BLaER1 treated with 17β-estradiol and CSF1 and Interleukin-3, amounts not matched to agents 10 nM and 100 nM (cell line): Measurements from ENCODE around the gene B4GAT1.
"Not testable (repeated sequence)": the region's sequence is repeated elsewhere in the genome, so short reads cannot be mapped to it uniquely, and the experiment has no call there.

ENCODE experiments used
- H3K27ac ChIP-seq, 11 experiments: shearing (Covaris generic); formaldehyde crosslinking; 2 replicates each; pipeline ENCODE4 v1.8.1; 2022
- H3K27me3 ChIP-seq, 11 experiments: shearing (Covaris generic); formaldehyde crosslinking; 2 replicates each; pipeline ENCODE4 v1.8.1; 2022
- H3K36me3 ChIP-seq, 11 experiments: shearing (Covaris generic); formaldehyde crosslinking; 2 replicates each; pipeline ENCODE4 v1.8.1; 2022
- H3K4me1 ChIP-seq, 10 experiments: shearing (Covaris generic); formaldehyde crosslinking; 2 replicates each; pipeline ENCODE4 v1.8.1; 2022
- H3K4me2 ChIP-seq, 11 experiments: shearing (Covaris generic); formaldehyde crosslinking; 2 replicates each; pipeline ENCODE4 v1.8.1; 2022
- H3K4me3 ChIP-seq, 10 experiments: shearing (Covaris generic); formaldehyde crosslinking; 2 replicates each; pipeline ENCODE4 v1.8.1; 2022
- H3K9ac ChIP-seq, 11 experiments: shearing (Covaris generic); formaldehyde crosslinking; 2 replicates each; pipeline ENCODE4 v1.8.1; 2022
- H3K9me3 ChIP-seq, 11 experiments: shearing (Covaris generic); formaldehyde crosslinking; replicated peaks in 1 of 11; 2 replicates each; pipeline ENCODE4 v1.8.1; 2022
- H4K20me1 ChIP-seq, 11 experiments: shearing (Covaris generic); formaldehyde crosslinking; 2 replicates each; pipeline ENCODE4 v1.8.1; 2022
- Cebpa-rat ChIP-seq, 11 experiments: shearing (Covaris generic); IDR thresholded peaks; 2 replicates each; pipeline ENCODE4 v1.8.1; 2022

B4GAT1 gene

GRCh38 chr11:66347425-66348276 lies at the start of gene B4GAT1:
B4GAT1 (minus strand) TSS chr11:66347629; CDS start chr11:66347545, 84 bp downstream.
- Histone ChIP-seq H3K4me1 (peaks cover 43 to 56% (median 49%) of the 10 kb centered on the region in 10 experiments), H3K4me2 (peak within 1 kb of the TSS; percentile 89 to 100 (median 100)), H3K27ac (peak within 1 kb of the TSS; percentile 43 to 83 (median 73); a peak in 21 of 22 replicates), H3K4me3 (peak within 1 kb of the TSS; percentile 73 to 98 (median 85)), H3K36me3 (peaks cover 0 to 12% (median 8%) of the 10 kb centered on the region in 11 experiments; a peak in 17 of 22 replicates), H4K20me1 (peaks cover 0 to 20% (median 14%) of the 10 kb centered on the region in 11 experiments; a peak in 10 of 22 replicates), H3K9ac (peak within 1 kb of the TSS; percentile 86 to 94 (median 91)), H3K9me3 (no peaks in the 10 kb centered on the region), H3K27me3 (no peaks in the 10 kb centered on the region)
- TF ChIP-seq Cebpa-rat (IDR thresholded peaks at IDR 0.05), result no peak

- Histone ChIP-seq H3K4me1 (peaks cover 0 to 7% (median 1%) of the 10 kb centered on the region in 10 experiments; a peak in 2 of 20 replicates), H3K4me2 (no peak overlapping the region), H3K9ac (no peak overlapping the region), H4K20me1 (no peaks in the 10 kb centered on the region; a peak in 1 of 22 replicates), H3K36me3 (no peaks in the 10 kb centered on the region), H3K4me3 (no peak overlapping the region), H3K27me3 (no peaks in the 10 kb centered on the region), H3K9me3 (no peaks in the 10 kb centered on the region), H3K27ac (no peak overlapping the region)
- no peak for TF ChIP-seq Cebpa-rat (IDR thresholded peaks at IDR 0.05)
These were observed 46.5 kb upstream of the B4GAT1 start for GRCh38 chr11:66393954-66394353.

GRCh38 chr11:66391322-66391721 lies 43.9 kb upstream of the B4GAT1 start:
- no peak overlapping the region for H3K4me2 ChIP-seq

GRCh38 chr11:66388780-66389386 lies 41.5 kb upstream of the B4GAT1 start:
- H3K4me1 ChIP-seq, result peaks cover 7 to 24% (median 20%) of the 10 kb centered on the region in 10 experiments; a peak in 18 of 20 replicates
- no peaks in the 10 kb centered on the region for H3K9me3 ChIP-seq
- no peak overlapping the region for H3K27ac ChIP-seq
- no peaks in the 10 kb centered on the region for H3K27me3 ChIP-seq
- H3K4me2 ChIP-seq, result no peak overlapping the region
- H3K4me3 ChIP-seq, result no peak overlapping the region
- TF ChIP-seq Cebpa-rat (IDR thresholded peaks at IDR 0.05), result no peak
- H3K9ac ChIP-seq, result no peak overlapping the region
- H3K36me3 ChIP-seq, result no peaks in the 10 kb centered on the region
- no peaks in the 10 kb centered on the region for H4K20me1 ChIP-seq

More at GRCh38 chr11:66391322-66391721, 43.9 kb upstream of the B4GAT1 start:
- no peak overlapping the region for H3K9ac ChIP-seq
- no peak for TF ChIP-seq Cebpa-rat (IDR thresholded peaks at IDR 0.05)
- no peaks in the 10 kb centered on the region for H3K9me3 ChIP-seq
- H3K27ac ChIP-seq, result no peak overlapping the region
- no peak overlapping the region for H3K4me3 ChIP-seq
- peaks cover 5 to 10% (median 7%) of the 10 kb centered on the region in 10 experiments; a peak in 16 of 20 replicates for H3K4me1 ChIP-seq
- no peaks in the 10 kb centered on the region for H4K20me1 ChIP-seq
- no peaks in the 10 kb centered on the region for H3K36me3 ChIP-seq
- H3K27me3 ChIP-seq, result no peaks in the 10 kb centered on the region

GRCh38 chr11:66386171-66387069 lies 39.0 kb upstream of the B4GAT1 start:
- Histone ChIP-seq H4K20me1 (no peaks in the 10 kb centered on the region), H3K27ac (peak overlapping the region in 9 of 11 experiments; percentile 39 to 80 (median 74); a peak in 18 of 22 replicates), H3K9ac (peak overlapping the region in 10 of 11 experiments; percentile 11 to 63 (median 52); a peak in 14 of 22 replicates), H3K4me3 (peak overlapping the region in 4 of 10 experiments; percentile 5 to 39 (median 16); a peak in 4 of 20 replicates), H3K27me3 (no peaks in the 10 kb centered on the region), H3K4me2 (peak overlapping the region; percentile 38 to 82 (median 72)), H3K9me3 (no peaks in the 10 kb centered on the region), H3K4me1 (peaks cover 5 to 24% (median 20%) of the 10 kb centered on the region in 10 experiments; a peak in 18 of 20 replicates), H3K36me3 (no peaks in the 10 kb centered on the region)
- TF ChIP-seq Cebpa-rat (IDR thresholded peaks at IDR 0.05), result peak in 10 of 11 experiments; percentile 46 to 99 (median 96); a peak in 17 of 22 replicates

- not testable (repeated sequence) for H3K36me3 ChIP-seq, H3K9me3 ChIP-seq
These were observed 36.9 kb upstream of the B4GAT1 start for GRCh38 chr11:66384316-66384715.

GRCh38 chr11:66380264-66380663 lies 32.8 kb upstream of the B4GAT1 start:
- H3K4me1 ChIP-seq, result peaks cover 3 to 22% (median 12%) of the 10 kb centered on the region in 10 experiments; a peak in 18 of 20 replicates
- H3K9ac ChIP-seq, H3K27ac ChIP-seq, H3K4me3 ChIP-seq, H4K20me1 ChIP-seq, H3K27me3 ChIP-seq, H3K9me3 ChIP-seq, H3K36me3 ChIP-seq: not testable (repeated sequence)
- peak overlapping the region in 9 of 11 experiments; percentile 29 to 69 (median 46); a peak in 17 of 22 replicates for H3K4me2 ChIP-seq

More at GRCh38 chr11:66384316-66384715, 36.9 kb upstream of the B4GAT1 start:
- not testable (repeated sequence) for H4K20me1 ChIP-seq, H3K9ac ChIP-seq, H3K4me3 ChIP-seq, H3K27me3 ChIP-seq, H3K4me2 ChIP-seq
- H3K4me1 ChIP-seq, result peaks cover 3 to 38% (median 27%) of the 10 kb centered on the region in 10 experiments; a peak in 19 of 20 replicates
- peak overlapping the region in 2 of 11 experiments; percentile 32 to 37; a peak in 3 of 22 replicates for H3K27ac ChIP-seq

- not testable (repeated sequence) for H3K36me3 ChIP-seq, H3K9me3 ChIP-seq, H3K9ac ChIP-seq, H3K4me3 ChIP-seq, H3K27ac ChIP-seq, H3K27me3 ChIP-seq
- Histone ChIP-seq H3K4me2 (peak overlapping the region in 1 of 11 experiments; percentile 89; a peak in 2 of 22 replicates), H4K20me1 (peaks cover 0 to 18% (median 14%) of the 10 kb centered on the region in 11 experiments; a peak in 12 of 22 replicates), H3K4me1 (peaks cover 10 to 35% (median 31%) of the 10 kb centered on the region in 10 experiments; a peak in 19 of 20 replicates)
These were observed 26.4 kb upstream of the B4GAT1 start for GRCh38 chr11:66373690-66374287.
